Measurements from ENCODE around the gene LGMN.

DNA sequence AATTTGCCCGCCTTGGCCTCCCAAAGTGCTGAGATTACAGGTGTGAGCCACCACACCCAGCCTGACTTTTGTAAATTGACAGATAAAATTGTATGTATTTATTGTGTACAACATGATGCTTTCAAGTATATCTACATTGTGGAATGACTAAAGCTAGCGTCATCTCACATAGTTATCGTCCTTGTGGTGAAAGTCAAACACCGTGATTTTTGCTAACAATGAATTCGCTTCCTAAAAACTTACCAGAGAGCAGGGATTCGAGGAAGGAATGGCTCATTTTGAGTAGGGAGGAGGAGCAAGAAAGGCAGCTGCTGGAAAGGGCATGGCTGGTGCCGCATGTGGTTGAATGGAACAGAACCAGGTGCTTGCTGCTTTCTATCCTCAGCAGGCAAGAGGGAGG lies 85.4 kb downstream of the LGMN start:
- TF ChIP-seq, protein P1, sequence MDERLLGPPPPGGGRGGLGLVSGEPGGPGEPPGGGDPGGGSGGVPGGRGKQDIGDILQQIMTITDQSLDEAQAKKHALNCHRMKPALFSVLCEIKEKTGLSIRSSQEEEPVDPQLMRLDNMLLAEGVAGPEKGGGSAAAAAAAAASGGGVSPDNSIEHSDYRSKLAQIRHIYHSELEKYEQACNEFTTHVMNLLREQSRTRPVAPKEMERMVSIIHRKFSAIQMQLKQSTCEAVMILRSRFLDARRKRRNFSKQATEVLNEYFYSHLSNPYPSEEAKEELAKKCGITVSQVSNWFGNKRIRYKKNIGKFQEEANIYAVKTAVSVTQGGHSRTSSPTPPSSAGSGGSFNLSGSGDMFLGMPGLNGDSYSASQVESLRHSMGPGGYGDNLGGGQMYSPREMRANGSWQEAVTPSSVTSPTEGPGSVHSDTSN (CRISPR knock-in tag; IDR thresholded peaks at IDR 0.05) = no peak
- TF ChIP-seq, protein P2, sequence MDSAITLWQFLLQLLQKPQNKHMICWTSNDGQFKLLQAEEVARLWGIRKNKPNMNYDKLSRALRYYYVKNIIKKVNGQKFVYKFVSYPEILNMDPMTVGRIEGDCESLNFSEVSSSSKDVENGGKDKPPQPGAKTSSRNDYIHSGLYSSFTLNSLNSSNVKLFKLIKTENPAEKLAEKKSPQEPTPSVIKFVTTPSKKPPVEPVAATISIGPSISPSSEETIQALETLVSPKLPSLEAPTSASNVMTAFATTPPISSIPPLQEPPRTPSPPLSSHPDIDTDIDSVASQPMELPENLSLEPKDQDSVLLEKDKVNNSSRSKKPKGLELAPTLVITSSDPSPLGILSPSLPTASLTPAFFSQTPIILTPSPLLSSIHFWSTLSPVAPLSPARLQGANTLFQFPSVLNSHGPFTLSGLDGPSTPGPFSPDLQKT (CRISPR knock-in tag; IDR thresholded peaks at IDR 0.05; ENCODE audit: borderline replicate concordance) = no peak
- no peak for TF ChIP-seq REL (CRISPR knock-in tag; conservative IDR thresholded peaks at IDR 0.05)
